K562 (cell line): ENCODE measurements around the gene ASIC1. TPM values are rescaled to one million over a fixed set of nuclear protein-coding genes. Genes with fewer than 3 reads are reported as not detected.

Experiments used
- ATAC-seq: fragments of 200-7000 bp; cut with Tn5 transposase; 3 replicates; pipeline ENCODE4 v1.9.1; 2020; ENCODE audit warnings: moderate library complexity
- BruUV-seq: library from RNA; stranded (reverse); fragments of 400-500 nt; replicated peaks from 2 replicates; lab custom pipeline; 2021; lab: Mats Ljungman, UMichigan
- CTCF ChIA-PET: fragments of 300-600 bp; formaldehyde crosslinking; extraction: SDS; loops from one replicate; lab custom pipeline; 2021; ENCODE audit warnings: low intra/inter-chr PET ratio; lab: Yijun Ruan, JAX
- POLR2A ChIA-PET: fragments of 300-600, 350-650 bp; sonication (Branson Sonifier 250); formaldehyde crosslinking; extraction: SDS; loops from one replicate; lab custom pipeline; 2021; ENCODE audit warnings: antibody characterized with exemption, inconsistent platforms; lab: Yijun Ruan, JAX
- DNase-seq, 4 experiments: peaks; one replicate each; pipeline versions ENCODE4 v3.0.0 to v3.0.0-alpha.2; 2011 to 2018; ENCODE audit warnings: low spot score in 3 of 4, mixed read lengths in 3 of 4; ENCODE audit errors: extremely low read depth in 1 of 4
- FAIRE-seq: peaks from 2 replicates; lab custom pipeline; 2011; peaks lifted over from hg19 to GRCh38; lab: Jason Lieb, UNC
- H2AFZ ChIP-seq: 2 replicates; pipeline ENCODE4 v1.6.0; 2011; ENCODE audit warnings: low read depth, low read length, control low read depth, inconsistent platforms
- H3K27ac ChIP-seq: fragments of 200-600 bp; 3 replicates; pipeline ENCODE4 v1.8.0; 2011; ENCODE audit warnings: low read depth, mild to moderate bottlenecking, control low read depth, inconsistent platforms, low read length, moderate library complexity, mixed read lengths; ENCODE audit errors: extremely low read depth
- H3K27me3 ChIP-seq, 2 experiments: fragments of 300-600 bp in 1 of 2; 2 replicates in 1 of 2; 3 replicates in 1 of 2; pipeline versions ENCODE4 v1.6.0 to v1.8.0; 2011; ENCODE audit warnings: inconsistent platforms in 2 of 2, low read length in 2 of 2, mild to moderate bottlenecking in 1 of 2, mixed read lengths in 1 of 2, moderate library complexity in 1 of 2; ENCODE audit not compliant: control insufficient read depth in 2 of 2, insufficient read depth in 2 of 2
- H3K36me3 ChIP-seq: fragments of 300-600 bp; 3 replicates; pipeline ENCODE4 v1.8.0; 2011; ENCODE audit warnings: mild to moderate bottlenecking, low read length, inconsistent platforms; ENCODE audit not compliant: control insufficient read depth, insufficient read depth
- H3K4me1 ChIP-seq, 2 experiments: fragments of 200-600 bp in 1 of 2; replicated peaks in 1 of 2; 2 replicates in 1 of 2; 3 replicates in 1 of 2; pipeline versions ENCODE4 v1.5.1 to v1.8.0; 2011; ENCODE audit warnings: inconsistent platforms in 2 of 2, low read length in 2 of 2, mild to moderate bottlenecking in 1 of 2, mixed read lengths in 1 of 2, moderate library complexity in 1 of 2; ENCODE audit not compliant: control insufficient read depth in 2 of 2, insufficient read depth in 2 of 2
- H3K4me2 ChIP-seq: 2 replicates; pipeline ENCODE4 v1.6.1; 2011; ENCODE audit warnings: low read length, control low read depth, inconsistent platforms, mixed read lengths; ENCODE audit not compliant: insufficient read depth
- H3K4me3 ChIP-seq: fragments of 200-600 bp; sonication (generic), shearing (Covaris generic); 2 replicates; pipeline ENCODE4 v1.5.1; 2016; ENCODE audit warnings: control low read depth, inconsistent platforms
- H3K79me2 ChIP-seq: fragments of 200-600 bp; 3 replicates; pipeline ENCODE4 v1.8.0; 2011; ENCODE audit warnings: low read length, inconsistent platforms; ENCODE audit not compliant: control insufficient read depth, insufficient read depth
- H3K9ac ChIP-seq, 2 experiments: 2 replicates each; pipeline versions ENCODE4 v1.6.0 to v1.6.1; 2011; ENCODE audit warnings: low read depth in 2 of 2, low read length in 2 of 2, control low read depth in 1 of 2, inconsistent platforms in 1 of 2, mild to moderate bottlenecking in 1 of 2, mixed read lengths in 1 of 2; ENCODE audit not compliant: insufficient read depth in 1 of 2
- H3K9me1 ChIP-seq: one replicate; pipeline ENCODE4 v1.6.0; 2011; ENCODE audit warnings: inconsistent platforms, mild to moderate bottlenecking, low read length, moderate library complexity; ENCODE audit not compliant: control insufficient read depth, insufficient read depth
- H3K9me3 ChIP-seq: replicated peaks from 2 replicates; pipeline ENCODE4 v1.5.1; 2011; ENCODE audit warnings: low read depth, low read length, inconsistent platforms; ENCODE audit not compliant: control insufficient read depth, insufficient read depth
- H4K20me1 ChIP-seq: replicated peaks from 2 replicates; pipeline ENCODE4 v1.6.1; 2011; ENCODE audit warnings: low read length, inconsistent platforms, mixed read lengths; ENCODE audit not compliant: control insufficient read depth, insufficient read depth
- CEBPB ChIP-seq: fragments of 450-650 bp; IDR thresholded peaks from 2 replicates; pipeline ENCODE4 v1.6.1; 2016; ENCODE audit warnings: missing genetic modification characterization, missing compliant biosample characterization
- DPF2 ChIP-seq: fragments of 450-650 bp; IDR thresholded peaks from 2 replicates; pipeline ENCODE4 v1.6.1; 2016
- ELK1 ChIP-seq: sonication (generic); formaldehyde crosslinking; IDR thresholded peaks from 2 replicates; pipeline ENCODE4 v1.8.1; 2022; ENCODE audit warnings: missing genetic modification reagents
- ERF ChIP-seq: fragments of 450-650 bp; formaldehyde crosslinking; IDR thresholded peaks from 2 replicates; pipeline ENCODE4 v1.4.0; 2020; ENCODE audit warnings: mild to moderate bottlenecking, mixed read lengths
- NELFE ChIP-seq: IDR thresholded peaks from 2 replicates; pipeline ENCODE4 v1.6.1; 2011; ENCODE audit warnings: mild to moderate bottlenecking; ENCODE audit not compliant: insufficient read depth, insufficient read length
- PCBP2 ChIP-seq: fragments of 200-400 bp; formaldehyde crosslinking; IDR thresholded peaks from 2 replicates; pipeline ENCODE4 v1.6.1; 2018; ENCODE audit warnings: low read length, low read depth, mild to moderate bottlenecking, moderate library complexity; ENCODE audit not compliant: poor library complexity, severe bottlenecking
- SAFB ChIP-seq: fragments of 200-400 bp; formaldehyde crosslinking; IDR thresholded peaks from 2 replicates; pipeline ENCODE4 v1.6.1; 2017; ENCODE audit warnings: low read depth, low read length, borderline replicate concordance
- SMAD1 ChIP-seq: fragments of 150-350 bp; IDR thresholded peaks from 2 replicates; pipeline ENCODE4 v1.6.1; 2014; ENCODE audit warnings: low read length, low read depth; ENCODE audit not compliant: partially characterized antibody
- SMARCA4 ChIP-seq: fragments of 450-650 bp; IDR thresholded peaks from 2 replicates; pipeline ENCODE4 v1.6.1; 2016
- TRIM28 ChIP-seq: fragments of 450-650 bp; IDR thresholded peaks from 2 replicates; pipeline ENCODE4 v1.6.1; 2017
- U2AF1 ChIP-seq: fragments of 200-400 bp; formaldehyde crosslinking; optimal IDR thresholded peaks from 2 replicates; pipeline ENCODE3; 2017; ENCODE audit warnings: mild to moderate bottlenecking, low read depth, low read length, moderate library complexity
- ZKSCAN1 ChIP-seq: fragments of 150-350 bp; IDR thresholded peaks from 2 replicates; pipeline ENCODE4 v1.6.1; 2016; ENCODE audit warnings: low read depth, low read length
- ZNF3 ChIP-seq: fragments of 250-450 bp; sonication (Bioruptor Pico); IDR thresholded peaks from 2 replicates; pipeline ENCODE4 v1.5.0; 2021; ENCODE audit warnings: mild to moderate bottlenecking, moderate library complexity
- ZNF717 ChIP-seq: fragments of 250-450 bp; sonication (Bioruptor Pico); IDR thresholded peaks from 2 replicates; pipeline ENCODE4 v1.5.0; 2021
- WGBS: fragments of 100-300 bp; shearing (Covaris generic); methylation state at CpG from one replicate; pipeline ENCODE4 v1.1.6; 2016; ENCODE audit warnings: low coverage, mixed read lengths; ENCODE audit not compliant: insufficient coverage; ENCODE audit errors: missing lambda C conversion rate; 5-methylcytosine and 5-hydroxymethylcytosine counted together
- in situ Hi-C: fragments of 300-500 bp; cut with MboI; formaldehyde crosslinking; loops from 4 replicates; pipeline ENCODE4 v1.15.0; 2018; ENCODE audit warnings: inconsistent platforms, mixed read lengths
- intact Hi-C: fragments of 100-400 bp; cut with micrococcal nuclease; formaldehyde crosslinking; loops from 2 replicates; pipeline ENCODE4 v1.14.2; 2022
- polyA plus RNA-seq, 8 experiments: library from polyadenylated mRNA; depleted of rRNA in 4 of 8; stranded (reverse) in 5 of 8; unstranded in 3 of 8; fragments of >200 nt; fragmentation: Nextera tagmentation in 2 of 8; fragmentation: Illumina TruSeq in 1 of 8; extraction: Ambion mirVana in 2 of 8; extraction: Trizol in 1 of 8; gene quantifications; 2 replicates each; pipeline versions ENCODE4 v1.2.1 to v1.2.3, GENCODE V29; 2011 to 2014; ENCODE audit warnings: inconsistent platforms in 1 of 8, missing spikeins in 1 of 8
- total RNA-seq, 7 experiments: library from RNA; depleted of rRNA in 6 of 7; stranded (reverse); fragments of >200 nt in 6 of 7; fragmentation: Illumina TruSeq in 2 of 7; extraction: Trizol in 2 of 7; gene quantifications; 2 replicates each; pipeline versions ENCODE4 v1.2.1 to v1.2.3, GENCODE V29; 2011 to 2021; ENCODE audit warnings: low replicate concordance in 1 of 7
- TF ChIP-seq, protein P1 (sequence below): sonication (generic); formaldehyde crosslinking; IDR thresholded peaks from 2 replicates; pipeline ENCODE4 v1.8.0; 2022; ENCODE audit warnings: mild to moderate bottlenecking, missing genetic modification reagents
- TF ChIP-seq, protein P2 (sequence below): sonication (generic); formaldehyde crosslinking; IDR thresholded peaks from 2 replicates; pipeline ENCODE4 v1.8.1; 2023; ENCODE audit warnings: mild to moderate bottlenecking, missing genetic modification reagents
- TF ChIP-seq, protein P3 (sequence below): fragments of 200-400 bp; formaldehyde crosslinking; IDR thresholded peaks from 2 replicates; pipeline ENCODE4 v1.6.1; 2017; ENCODE audit warnings: mild to moderate bottlenecking, low read depth, low read length, moderate library complexity

ASIC1 gene
- total and polyA plus RNA-seq, 9 of the 15 experiments (the other 6 are each of a cell fraction or from before 2014, with no cell fraction given): 0.01 to 1.7 (median 0.45) TPM

DNA sequence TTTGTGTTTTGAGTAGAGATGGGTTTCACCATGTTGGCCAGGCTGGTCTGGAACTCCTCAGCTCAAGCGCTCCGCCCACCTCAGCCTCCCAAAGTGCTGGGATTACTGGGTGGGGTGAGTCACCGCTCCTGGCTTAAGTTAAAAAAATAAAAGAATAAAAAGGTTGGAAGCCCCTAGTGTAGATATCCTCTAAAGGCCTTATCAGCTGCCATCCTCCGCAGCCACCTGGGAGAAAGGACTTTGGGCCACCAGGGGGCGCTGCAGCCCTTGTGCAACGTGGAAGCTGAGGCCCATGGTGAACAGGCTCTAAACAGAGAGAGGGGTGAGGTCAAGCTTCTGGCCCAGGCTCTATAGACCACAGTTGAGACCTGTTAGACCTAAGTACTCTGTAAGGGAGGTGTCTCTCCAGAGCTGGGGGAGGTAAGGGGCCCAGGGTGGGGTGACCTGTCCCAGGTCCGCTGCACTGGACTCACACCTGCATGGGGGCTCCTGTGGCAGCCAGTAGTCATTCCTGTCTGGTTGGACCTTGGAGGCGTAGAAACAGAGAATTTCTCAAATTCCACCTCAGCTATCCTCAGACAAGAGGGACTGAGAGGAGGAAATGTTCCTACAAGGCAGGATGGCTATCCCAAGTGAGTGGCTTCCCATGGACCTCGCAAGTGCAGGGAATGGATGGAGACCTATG, 18.1 kb upstream of the ASIC1 start:
- Histone ChIP-seq H2AFZ (no peak overlapping the region), H3K79me2 (no peaks in the 10 kb centered on the region), H3K27me3 (no peaks in the 10 kb centered on the region), H3K9ac (no peak overlapping the region), H3K9me1 (no peaks in the 10 kb centered on the region), H3K4me2 (no peak overlapping the region), H3K27ac (no peak overlapping the region), H4K20me1 (0 out of 2 replicates have a peak, but pooled peaks cover 7% of the 10 kb centered on the region), H3K4me1 (peaks cover 22 to 26% of the 10 kb centered on the region in 2 experiments), H3K36me3 (no peaks in the 10 kb centered on the region), H3K9me3 (no peaks in the 10 kb centered on the region), H3K4me3 (no peak overlapping the region)
- in situ Hi-C loops (no loop called here), intact Hi-C loops (loop anchor here (1.0 kb wide), 3 partner anchors 11 to 31 kb away; no protein-coding TSS in a partner anchor)
- DNase-seq (peak; percentile 87 to 94 (median 88)), FAIRE-seq (peak; percentile 91), ATAC-seq (peak; percentile 90)
- ChIA-PET POLR2A (interaction anchor here (0.7 to 1.5 kb wide), 10 partner anchors 10 to 1718 kb away, joined by 3 to 8 read pairs (median 4); partner anchors contain the start of gene RACGAP1), CTCF (interaction anchor here (0.6 to 4.7 kb wide), 10 partner anchors 12 to 172 kb away, joined by 3 to 31 read pairs (median 4); partner anchors contain the start of gene ASIC1)
- BruUV-seq: no TSS peak
- WGBS: 32% methylated on average over 9 of the region's 9 CpGs
- TF ChIP-seq ZKSCAN1 (0 out of 2 replicates have a peak, but pooled peaks have one; percentile 26), TRIM28 (no peak), SMARCA4 (peak; percentile 34; the same call in 1 of the 2 replicates), NELFE (no peak), ZNF3 (no peak), ZNF717 (no peak), SMAD1 (no peak), ELK1 (CRISPR knock-in tag) (no peak), SAFB (no peak), U2AF1 (no peak), DPF2 (peak; percentile 59), CEBPB (tag) (peak; percentile 30; the same call in 1 of the 2 replicates), ERF (CRISPR knock-in tag) (no peak), PCBP2 (no peak)
- TF ChIP-seq, protein P1, sequence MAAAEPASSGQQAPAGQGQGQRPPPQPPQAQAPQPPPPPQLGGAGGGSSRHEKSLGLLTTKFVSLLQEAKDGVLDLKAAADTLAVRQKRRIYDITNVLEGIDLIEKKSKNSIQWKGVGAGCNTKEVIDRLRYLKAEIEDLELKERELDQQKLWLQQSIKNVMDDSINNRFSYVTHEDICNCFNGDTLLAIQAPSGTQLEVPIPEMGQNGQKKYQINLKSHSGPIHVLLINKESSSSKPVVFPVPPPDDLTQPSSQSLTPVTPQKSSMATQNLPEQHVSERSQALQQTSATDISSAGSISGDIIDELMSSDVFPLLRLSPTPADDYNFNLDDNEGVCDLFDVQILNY (CRISPR knock-in tag): no peak
- TF ChIP-seq, protein P2, sequence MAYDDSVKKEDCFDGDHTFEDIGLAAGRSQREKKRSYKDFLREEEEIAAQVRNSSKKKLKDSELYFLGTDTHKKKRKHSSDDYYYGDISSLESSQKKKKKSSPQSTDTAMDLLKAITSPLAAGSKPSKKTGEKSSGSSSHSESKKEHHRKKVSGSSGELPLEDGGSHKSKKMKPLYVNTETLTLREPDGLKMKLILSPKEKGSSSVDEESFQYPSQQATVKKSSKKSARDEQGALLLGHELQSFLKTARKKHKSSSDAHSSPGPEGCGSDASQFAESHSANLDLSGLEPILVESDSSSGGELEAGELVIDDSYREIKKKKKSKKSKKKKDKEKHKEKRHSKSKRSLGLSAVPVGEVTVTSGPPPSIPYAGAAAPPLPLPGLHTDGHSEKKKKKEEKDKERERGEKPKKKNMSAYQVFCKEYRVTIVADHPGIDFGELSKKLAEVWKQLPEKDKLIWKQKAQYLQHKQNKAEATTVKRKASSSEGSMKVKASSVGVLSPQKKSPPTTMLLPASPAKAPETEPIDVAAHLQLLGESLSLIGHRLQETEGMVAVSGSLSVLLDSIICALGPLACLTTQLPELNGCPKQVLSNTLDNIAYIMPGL (CRISPR knock-in tag): no peak
- TF ChIP-seq, protein P3, sequence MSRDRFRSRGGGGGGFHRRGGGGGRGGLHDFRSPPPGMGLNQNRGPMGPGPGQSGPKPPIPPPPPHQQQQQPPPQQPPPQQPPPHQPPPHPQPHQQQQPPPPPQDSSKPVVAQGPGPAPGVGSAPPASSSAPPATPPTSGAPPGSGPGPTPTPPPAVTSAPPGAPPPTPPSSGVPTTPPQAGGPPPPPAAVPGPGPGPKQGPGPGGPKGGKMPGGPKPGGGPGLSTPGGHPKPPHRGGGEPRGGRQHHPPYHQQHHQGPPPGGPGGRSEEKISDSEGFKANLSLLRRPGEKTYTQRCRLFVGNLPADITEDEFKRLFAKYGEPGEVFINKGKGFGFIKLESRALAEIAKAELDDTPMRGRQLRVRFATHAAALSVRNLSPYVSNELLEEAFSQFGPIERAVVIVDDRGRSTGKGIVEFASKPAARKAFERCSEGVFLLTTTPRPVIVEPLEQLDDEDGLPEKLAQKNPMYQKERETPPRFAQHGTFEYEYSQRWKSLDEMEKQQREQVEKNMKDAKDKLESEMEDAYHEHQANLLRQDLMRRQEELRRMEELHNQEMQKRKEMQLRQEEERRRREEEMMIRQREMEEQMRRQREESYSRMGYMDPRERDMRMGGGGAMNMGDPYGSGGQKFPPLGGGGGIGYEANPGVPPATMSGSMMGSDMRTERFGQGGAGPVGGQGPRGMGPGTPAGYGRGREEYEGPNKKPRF: no peak
